Epithelial cell of proximal tubule (primary cell): ENCODE measurements around the gene SH3BGRL3. TPM values are rescaled to one million over a fixed set of nuclear protein-coding genes. Genes with fewer than 3 reads are reported as not detected.
A peak's percentile ranks its signal among the peaks of the same experiment; 100 is the strongest.

Source experiments
- DNase-seq: peaks from one replicate; pipeline ENCODE4 v3.0.0-alpha.2; 2011; ENCODE audit warnings: low read depth
- H3K4me3 ChIP-seq: 2 replicates; pipeline ENCODE4 v1.5.1; 2011; ENCODE audit warnings: low read depth, mild to moderate bottlenecking, low read length
- CTCF ChIP-seq: conservative IDR thresholded peaks from 2 replicates; pipeline ENCODE4 v1.5.1; 2012; ENCODE audit warnings: low read depth, mild to moderate bottlenecking, low read length
- total RNA-seq: library from RNA; depleted of rRNA; stranded (reverse); fragments of >200 nt; gene quantifications from 2 replicates; pipeline ENCODE4 v1.2.3, GENCODE V29; 2015

SH3BGRL3 gene
- total RNA-seq, 1 donor from 2014 or later, result 184 TPM

GRCh38 chr1:26282401-26282918 lies 2.6 kb downstream of the SH3BGRL3 start:
- TF ChIP-seq CTCF, result no peak
- H3K4me3 ChIP-seq, result no peak overlapping the region
- no peak for DNase-seq

- TF ChIP-seq CTCF, result no peak
- no peak for DNase-seq
- no peak overlapping the region for H3K4me3 ChIP-seq
Measured at GRCh38 chr1:26283279-26283853, 3.5 kb downstream of the SH3BGRL3 start.

- H3K4me3 ChIP-seq, result no peak overlapping the region
- no peak for DNase-seq
- no peak for TF ChIP-seq CTCF
Measured at GRCh38 chr1:26283871-26284596, 4.1 kb downstream of the SH3BGRL3 start.

- H3K4me3 ChIP-seq, result no peak overlapping the region
- no peak for DNase-seq
- peak; percentile 85 for TF ChIP-seq CTCF
Measured at GRCh38 chr1:26284597-26285347, 4.9 kb downstream of the SH3BGRL3 start.

- DNase-seq, result no peak
- H3K4me3 ChIP-seq, result no peak overlapping the region
- TF ChIP-seq CTCF, result peak; percentile 49
Measured at GRCh38 chr1:26285366-26286063, 5.6 kb downstream of the SH3BGRL3 start.

GRCh38 chr1:26286064-26286416 lies 6.2 kb downstream of the SH3BGRL3 start:
- H3K4me3 ChIP-seq, result no peak overlapping the region
- no peak for TF ChIP-seq CTCF
- DNase-seq, result no peak
